Neural progenitor cell (in vitro differentiated cells): ENCODE data around the gene NRF1.

Source experiments
- CTCF ChIP-seq: fragments of 200-600 bp; sonication (generic); IDR thresholded peaks from 2 replicates; pipeline ENCODE4 v1.5.1; 2017; ENCODE audit warnings: antibody characterized with exemption, mild to moderate bottlenecking
- EZH2 ChIP-seq: fragments of 200-600 bp; sonication (generic); IDR thresholded peaks from 2 replicates; pipeline ENCODE4 v1.6.1; 2017; ENCODE audit warnings: antibody characterized with exemption, mild to moderate bottlenecking, moderate library complexity
- EZH2phosphoT487 ChIP-seq: fragments of 200-600 bp; sonication (generic); IDR thresholded peaks from 2 replicates; pipeline ENCODE4 v1.6.1; 2017; ENCODE audit warnings: antibody characterized with exemption

GRCh38 chr7:129640400-129640799 lies 28.9 kb downstream of the NRF1 start:
- TF ChIP-seq EZH2 = no peak
- no peak for TF ChIP-seq CTCF
- no peak for TF ChIP-seq EZH2phosphoT487
